GM23248 (cell line): ENCODE data around the gene TRIM27.

Source experiments
- EZH2 ChIP-seq: fragments of 200-600 bp; sonication (generic); IDR thresholded peaks from 2 replicates; pipeline ENCODE4 v1.6.1; 2018; ENCODE audit warnings: antibody characterized with exemption, mild to moderate bottlenecking; ENCODE audit not compliant: insufficient read depth, poor library complexity, severe bottlenecking
- EZH2phosphoT487 ChIP-seq: fragments of 200-600 bp; sonication (generic); IDR thresholded peaks from 2 replicates; pipeline ENCODE4 v1.6.1; 2018; ENCODE audit warnings: antibody characterized with exemption, moderate library complexity, mild to moderate bottlenecking, low read depth; ENCODE audit not compliant: insufficient read depth

- no peak for TF ChIP-seq EZH2
- no peak for TF ChIP-seq EZH2phosphoT487
Measured at GRCh38 chr6:28898710-28898965, 25.1 kb downstream of the TRIM27 start.
